HepG2 (cell line): ENCODE results near the gene TSPAN2. TPM values are rescaled to one million over a fixed set of nuclear protein-coding genes. Genes with fewer than 3 reads are reported as not detected.

Experiments
- ATAC-seq: fragments of 200-7000 bp; cut with Tn5 transposase; 3 replicates; pipeline ENCODE4 v1.9.1; 2020; ENCODE audit warnings: mild to moderate bottlenecking, moderate library complexity
- BruUV-seq: library from RNA; stranded (reverse); fragments of 400-500 nt; replicated peaks from 2 replicates; lab custom pipeline; 2021; lab: Mats Ljungman, UMichigan
- CTCF ChIA-PET: fragments of 300-600 bp; formaldehyde crosslinking; extraction: SDS; loops from one replicate; lab custom pipeline; 2021; ENCODE audit warnings: low total read pairs, inconsistent platforms, low intra/inter-chr PET ratio; lab: Yijun Ruan, JAX
- POLR2A ChIA-PET: fragments of 350-600 bp; sonication (Branson Sonifier 250); formaldehyde crosslinking; loops from one replicate; lab custom pipeline; 2020; ENCODE audit warnings: antibody characterized with exemption, inconsistent platforms; lab: Yijun Ruan, JAX
- DNase-seq: peaks from one replicate; pipeline ENCODE4 v3.0.0-alpha.2; 2015; ENCODE audit warnings: low spot score
- FAIRE-seq: peaks from 3 replicates; lab custom pipeline; 2011; peaks lifted over from hg19 to GRCh38; lab: Jason Lieb, UNC
- H2AFZ ChIP-seq: one replicate; pipeline ENCODE4 v1.6.1; 2011; ENCODE audit warnings: low read length, inconsistent platforms
- H3K27ac ChIP-seq: fragments of 300-600 bp; 3 replicates; pipeline ENCODE4 v1.8.0; 2011; ENCODE audit warnings: mixed run types, mild to moderate bottlenecking, mixed read lengths, low read length, inconsistent platforms; ENCODE audit not compliant: insufficient read depth; ENCODE audit errors: extremely low read length
- H3K27me3 ChIP-seq, 2 experiments: fragments of 200-600 bp in 1 of 2; 2 replicates in 1 of 2; 3 replicates in 1 of 2; pipeline versions ENCODE4 v1.6.0 to v1.8.0; 2011; ENCODE audit warnings: low read length in 2 of 2, mild to moderate bottlenecking in 2 of 2, moderate library complexity in 2 of 2, inconsistent platforms in 1 of 2; ENCODE audit not compliant: insufficient read depth in 2 of 2, control insufficient read depth in 1 of 2
- H3K36me3 ChIP-seq, 2 experiments: fragments of 200-600 bp in 1 of 2; replicated peaks in 1 of 2; 2 replicates in 1 of 2; 3 replicates in 1 of 2; pipeline versions ENCODE4 v1.5.1 to v1.8.0; 2011; ENCODE audit warnings: low read length in 2 of 2, inconsistent platforms in 1 of 2; ENCODE audit not compliant: insufficient read depth in 2 of 2, control insufficient read depth in 1 of 2
- H3K4me1 ChIP-seq: 2 replicates; pipeline ENCODE4 v1.5.1; 2012; ENCODE audit warnings: low read length, inconsistent platforms; ENCODE audit not compliant: insufficient read depth
- H3K4me2 ChIP-seq: 2 replicates; pipeline ENCODE4 v1.6.0; 2011; ENCODE audit warnings: low read depth, low read length, inconsistent platforms
- H3K4me3 ChIP-seq, 3 experiments: fragments of 200-600 bp in 1 of 3; sonication (generic), shearing (Covaris generic) in 1 of 3; replicated peaks in 1 of 3; 2 replicates each; pipeline ENCODE4 v1.5.1; 2011 to 2016; ENCODE audit warnings: low read length in 3 of 3, inconsistent platforms in 2 of 3, low read depth in 2 of 3, mild to moderate bottlenecking in 2 of 3, control low read depth in 1 of 3, mixed read lengths in 1 of 3; ENCODE audit not compliant: insufficient read depth in 1 of 3
- H3K79me2 ChIP-seq: one replicate; pipeline ENCODE4 v1.6.1; 2011; ENCODE audit warnings: low read length, inconsistent platforms; ENCODE audit not compliant: insufficient read depth
- H3K9ac ChIP-seq: 2 replicates; pipeline ENCODE4 v1.6.0; 2011; ENCODE audit warnings: mild to moderate bottlenecking, low read depth, low read length, inconsistent platforms; ENCODE audit not compliant: insufficient read depth
- H3K9me3 ChIP-seq: 2 replicates; pipeline ENCODE4 v1.5.1; 2012; ENCODE audit warnings: mild to moderate bottlenecking, low read length
- H4K20me1 ChIP-seq: 2 replicates; pipeline ENCODE4 v1.6.0; 2011; ENCODE audit warnings: inconsistent platforms, mild to moderate bottlenecking, low read length, moderate library complexity; ENCODE audit not compliant: insufficient read depth
- BCL6 ChIP-seq: IDR thresholded peaks from 2 replicates; pipeline ENCODE4 v1.6.1; 2016; ENCODE audit warnings: missing genetic modification reagents, missing compliant biosample characterization
- CEBPG ChIP-seq: IDR thresholded peaks from 2 replicates; pipeline ENCODE4 v1.6.1; 2016
- CREB1 ChIP-seq, 2 experiments: fragments of 450-650 bp in 1 of 2; IDR thresholded peaks; 2 replicates each; pipeline ENCODE4 v1.6.1; 2016 to 2017; ENCODE audit warnings: control low read depth in 1 of 2, mild to moderate bottlenecking in 1 of 2, missing compliant biosample characterization in 1 of 2, missing genetic modification characterization in 1 of 2
- FOXK1 ChIP-seq: sonication (generic); formaldehyde crosslinking; IDR thresholded peaks from 2 replicates; pipeline ENCODE4 v1.4.0; 2020; ENCODE audit warnings: low read depth, missing genetic modification reagents, borderline replicate concordance
- HOXA3 ChIP-seq: sonication (generic); formaldehyde crosslinking; IDR thresholded peaks from 2 replicates; pipeline ENCODE4 v1.5.0; 2020; ENCODE audit warnings: missing genetic modification reagents
- HOXA5 ChIP-seq: sonication (generic); formaldehyde crosslinking; IDR thresholded peaks from 2 replicates; pipeline ENCODE4 v1.4.0; 2020; ENCODE audit warnings: missing genetic modification reagents
- KAT2B ChIP-seq: fragments of 150-350 bp; IDR thresholded peaks from 2 replicates; pipeline ENCODE4 v1.6.1; 2014; ENCODE audit warnings: low read depth, low read length, borderline replicate concordance
- MLLT10 ChIP-seq: sonication (generic); formaldehyde crosslinking; IDR thresholded peaks from 2 replicates; pipeline ENCODE4 v1.4.0; 2020; ENCODE audit warnings: missing genetic modification reagents
- PPARG ChIP-seq: conservative IDR thresholded peaks from 2 replicates; pipeline ENCODE4 v1.6.1; 2016; ENCODE audit warnings: missing biosample characterization, missing genetic modification reagents
- STAG1 ChIP-seq: sonication (generic); formaldehyde crosslinking; IDR thresholded peaks from 2 replicates; pipeline ENCODE4 v1.4.0; 2020; ENCODE audit warnings: missing genetic modification reagents
- XBP1 ChIP-seq: sonication (generic); formaldehyde crosslinking; IDR thresholded peaks from 2 replicates; pipeline ENCODE4 v1.5.0; 2020; ENCODE audit warnings: missing genetic modification reagents
- ZBTB7B ChIP-seq: sonication (generic); formaldehyde crosslinking; IDR thresholded peaks from 2 replicates; pipeline ENCODE4 v1.4.0; 2020; ENCODE audit warnings: missing genetic modification reagents
- ZNF510 ChIP-seq: sonication (generic); formaldehyde crosslinking; IDR thresholded peaks from 2 replicates; pipeline ENCODE4 v1.4.0; 2020; ENCODE audit warnings: low read depth, mild to moderate bottlenecking, missing genetic modification reagents
- ZNF543 ChIP-seq: sonication (generic); formaldehyde crosslinking; IDR thresholded peaks from 2 replicates; pipeline ENCODE4 v1.4.0; 2020; ENCODE audit warnings: mild to moderate bottlenecking, missing genetic modification reagents
- ZNF776 ChIP-seq: sonication (generic); formaldehyde crosslinking; IDR thresholded peaks from 2 replicates; pipeline ENCODE4 v1.4.0; 2020; ENCODE audit warnings: mild to moderate bottlenecking, missing genetic modification reagents
- ZNF878 ChIP-seq: sonication (generic); formaldehyde crosslinking; IDR thresholded peaks from 2 replicates; pipeline ENCODE4 v1.8.1; 2023; ENCODE audit warnings: mild to moderate bottlenecking, missing genetic modification reagents, moderate library complexity
- WGBS: methylation state at CpG from one replicate; pipeline ENCODE4 v1.1.6; 2017; ENCODE audit warnings: low lambda C conversion rate; 5-methylcytosine and 5-hydroxymethylcytosine counted together
- in situ Hi-C: cut with HindIII; loops from 2 replicates; pipeline ENCODE4 v1.10.0; 2017; ENCODE audit warnings: low pct_unique_long_range_greater_than_20kb; ENCODE audit not compliant: extremely low pct_ligation_motif_present
- intact Hi-C: fragments of 100-400 bp; cut with micrococcal nuclease; formaldehyde crosslinking; loops from one replicate; pipeline ENCODE4 v1.10.0; 2022; ENCODE audit not compliant: unreplicated experiment
- polyA plus RNA-seq, 8 experiments: library from polyadenylated mRNA; depleted of rRNA in 3 of 8; stranded (reverse) in 7 of 8; unstranded in 1 of 8; fragments of >200 nt; fragmentation: Illumina TruSeq in 4 of 8; extraction: Trizol in 4 of 8; gene quantifications; 2 replicates each; pipeline versions ENCODE4 v1.2.1 to v1.2.3, GENCODE V29; 2011 to 2016; ENCODE audit warnings: low read depth in 4 of 8, missing spikeins in 1 of 8, mixed read lengths in 1 of 8; ENCODE audit not compliant: insufficient read depth in 1 of 8
- total RNA-seq, 5 experiments: library from RNA; depleted of rRNA; stranded (reverse); fragments of >200 nt; fragmentation: Illumina TruSeq; extraction: Trizol; gene quantifications; 2 replicates each; pipeline ENCODE4 v1.2.3, GENCODE V29; 2016; ENCODE audit warnings: low read depth in 1 of 5
- TF ChIP-seq, protein P1 (sequence below): IDR thresholded peaks from 2 replicates; pipeline ENCODE4 v1.6.1; 2016; ENCODE audit warnings: missing compliant biosample characterization, missing genetic modification reagents, borderline replicate concordance
- TF ChIP-seq, protein P2 (sequence below): sonication (generic); formaldehyde crosslinking; IDR thresholded peaks from 2 replicates; pipeline ENCODE4 v1.5.1; 2020; ENCODE audit warnings: mild to moderate bottlenecking, missing genetic modification reagents, borderline replicate concordance
- TF ChIP-seq, protein P3 (sequence below): sonication (generic); formaldehyde crosslinking; IDR thresholded peaks from 2 replicates; pipeline ENCODE4 v1.9.0; 2021; ENCODE audit warnings: missing genetic modification reagents, borderline replicate concordance

Gene TSPAN2
- total and polyA plus RNA-seq, 2 of the 13 experiments (the other 11 are each of a cell fraction or from before 2014, with no cell fraction given), result not detected

DNA sequence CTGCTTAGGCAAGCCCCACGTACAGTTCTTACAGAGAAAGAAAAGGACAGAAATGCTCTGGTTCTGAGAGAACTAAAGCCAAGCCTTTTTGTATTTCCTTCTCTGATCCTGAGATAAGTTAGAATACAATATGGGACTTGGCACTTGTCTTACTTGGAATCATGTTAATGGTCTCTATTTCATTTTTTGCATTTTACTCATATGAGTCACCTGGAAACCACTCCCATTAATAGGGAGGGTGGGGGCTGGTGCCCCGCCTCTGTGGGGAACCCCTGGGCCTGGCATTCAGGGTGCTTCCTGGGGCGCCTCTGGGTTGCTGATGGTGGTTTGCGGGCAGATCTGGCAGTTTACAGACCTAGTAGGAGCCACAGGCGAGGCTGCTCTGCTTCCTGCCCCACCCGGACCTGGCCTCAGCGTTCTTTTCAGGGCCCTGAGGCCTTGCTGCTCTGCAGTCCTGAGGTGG is 26.7 kb downstream of the TSPAN2 start:
- Histone ChIP-seq H3K4me1 (no peaks in the 10 kb centered on the region), H4K20me1 (no peaks in the 10 kb centered on the region), H3K27ac (no peak overlapping the region), H3K36me3 (no peaks in the 10 kb centered on the region), H3K27me3 (no peaks in the 10 kb centered on the region), H3K9ac (no peak overlapping the region), H3K9me3 (no peaks in the 10 kb centered on the region), H3K4me2 (no peak overlapping the region), H2AFZ (no peak overlapping the region), H3K4me3 (no peak overlapping the region), H3K79me2 (no peaks in the 10 kb centered on the region)
- WGBS, result 13% methylated on average over 5 of the region's 7 CpGs
- in situ Hi-C loops, result no loop called here
- FAIRE-seq (no peak), ATAC-seq (no peak), DNase-seq (no peak)
- POLR2A ChIA-PET, result no interaction called here
- intact Hi-C loops, result no loop called here
- CTCF ChIA-PET, result no interaction called here
- TF ChIP-seq MLLT10 (CRISPR knock-in tag) (no peak), ZNF878 (CRISPR knock-in tag) (no peak), HOXA5 (CRISPR knock-in tag) (no peak), ZNF776 (no peak), CREB1 (IDR thresholded peaks at IDR 0.05) (no peak), CREB1 (CRISPR knock-in tag; IDR thresholded peaks at IDR 0.05) (no peak), CEBPG (CRISPR knock-in tag) (no peak), BCL6 (CRISPR knock-in tag) (no peak), XBP1 (no peak), ZNF543 (no peak), KAT2B (no peak), PPARG (CRISPR knock-in tag) (no peak), ZBTB7B (CRISPR knock-in tag) (no peak), HOXA3 (CRISPR knock-in tag) (no peak), STAG1 (CRISPR knock-in tag) (no peak), FOXK1 (CRISPR knock-in tag) (no peak), ZNF510 (no peak)
- TF ChIP-seq, protein P1, sequence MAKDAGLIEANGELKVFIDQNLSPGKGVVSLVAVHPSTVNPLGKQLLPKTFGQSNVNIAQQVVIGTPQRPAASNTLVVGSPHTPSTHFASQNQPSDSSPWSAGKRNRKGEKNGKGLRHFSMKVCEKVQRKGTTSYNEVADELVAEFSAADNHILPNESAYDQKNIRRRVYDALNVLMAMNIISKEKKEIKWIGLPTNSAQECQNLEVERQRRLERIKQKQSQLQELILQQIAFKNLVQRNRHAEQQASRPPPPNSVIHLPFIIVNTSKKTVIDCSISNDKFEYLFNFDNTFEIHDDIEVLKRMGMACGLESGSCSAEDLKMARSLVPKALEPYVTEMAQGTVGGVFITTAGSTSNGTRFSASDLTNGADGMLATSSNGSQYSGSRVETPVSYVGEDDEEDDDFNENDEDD, result no peak
- TF ChIP-seq, protein P2, sequence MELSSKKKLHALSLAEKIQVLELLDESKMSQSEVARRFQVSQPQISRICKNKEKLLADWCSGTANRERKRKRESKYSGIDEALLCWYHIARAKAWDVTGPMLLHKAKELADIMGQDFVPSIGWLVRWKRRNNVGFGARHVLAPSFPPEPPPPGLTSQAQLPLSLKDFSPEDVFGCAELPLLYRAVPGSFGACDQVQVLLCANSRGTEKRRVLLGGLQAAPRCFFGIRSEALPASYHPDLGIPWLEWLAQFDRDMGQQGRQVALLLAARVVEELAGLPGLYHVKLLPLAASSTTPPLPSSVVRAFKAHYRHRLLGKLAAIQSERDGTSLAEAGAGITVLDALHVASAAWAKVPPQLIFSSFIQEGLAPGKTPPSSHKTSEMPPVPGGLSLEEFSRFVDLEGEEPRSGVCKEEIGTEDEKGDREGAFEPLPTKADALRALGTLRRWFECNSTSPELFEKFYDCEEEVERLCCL (CRISPR knock-in tag), result no peak
- TF ChIP-seq, protein P3, sequence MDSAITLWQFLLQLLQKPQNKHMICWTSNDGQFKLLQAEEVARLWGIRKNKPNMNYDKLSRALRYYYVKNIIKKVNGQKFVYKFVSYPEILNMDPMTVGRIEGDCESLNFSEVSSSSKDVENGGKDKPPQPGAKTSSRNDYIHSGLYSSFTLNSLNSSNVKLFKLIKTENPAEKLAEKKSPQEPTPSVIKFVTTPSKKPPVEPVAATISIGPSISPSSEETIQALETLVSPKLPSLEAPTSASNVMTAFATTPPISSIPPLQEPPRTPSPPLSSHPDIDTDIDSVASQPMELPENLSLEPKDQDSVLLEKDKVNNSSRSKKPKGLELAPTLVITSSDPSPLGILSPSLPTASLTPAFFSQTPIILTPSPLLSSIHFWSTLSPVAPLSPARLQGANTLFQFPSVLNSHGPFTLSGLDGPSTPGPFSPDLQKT (CRISPR knock-in tag), result no peak
- BruUV-seq, result no TSS peak
